Hair follicular keratinocyte (primary cell): ENCODE measurements around the gene SUDS3. TPM values are rescaled to one million over a fixed set of nuclear protein-coding genes. Genes with fewer than 3 reads are reported as not detected.

Experiments
- total RNA-seq: library from RNA; depleted of rRNA; stranded (reverse); fragments of >200 nt; gene quantifications from 2 replicates; pipeline ENCODE4 v1.2.3, GENCODE V29; 2015

Gene SUDS3
- total RNA-seq, result 25.5 and 31.2 TPM in 2 replicates

DNA sequence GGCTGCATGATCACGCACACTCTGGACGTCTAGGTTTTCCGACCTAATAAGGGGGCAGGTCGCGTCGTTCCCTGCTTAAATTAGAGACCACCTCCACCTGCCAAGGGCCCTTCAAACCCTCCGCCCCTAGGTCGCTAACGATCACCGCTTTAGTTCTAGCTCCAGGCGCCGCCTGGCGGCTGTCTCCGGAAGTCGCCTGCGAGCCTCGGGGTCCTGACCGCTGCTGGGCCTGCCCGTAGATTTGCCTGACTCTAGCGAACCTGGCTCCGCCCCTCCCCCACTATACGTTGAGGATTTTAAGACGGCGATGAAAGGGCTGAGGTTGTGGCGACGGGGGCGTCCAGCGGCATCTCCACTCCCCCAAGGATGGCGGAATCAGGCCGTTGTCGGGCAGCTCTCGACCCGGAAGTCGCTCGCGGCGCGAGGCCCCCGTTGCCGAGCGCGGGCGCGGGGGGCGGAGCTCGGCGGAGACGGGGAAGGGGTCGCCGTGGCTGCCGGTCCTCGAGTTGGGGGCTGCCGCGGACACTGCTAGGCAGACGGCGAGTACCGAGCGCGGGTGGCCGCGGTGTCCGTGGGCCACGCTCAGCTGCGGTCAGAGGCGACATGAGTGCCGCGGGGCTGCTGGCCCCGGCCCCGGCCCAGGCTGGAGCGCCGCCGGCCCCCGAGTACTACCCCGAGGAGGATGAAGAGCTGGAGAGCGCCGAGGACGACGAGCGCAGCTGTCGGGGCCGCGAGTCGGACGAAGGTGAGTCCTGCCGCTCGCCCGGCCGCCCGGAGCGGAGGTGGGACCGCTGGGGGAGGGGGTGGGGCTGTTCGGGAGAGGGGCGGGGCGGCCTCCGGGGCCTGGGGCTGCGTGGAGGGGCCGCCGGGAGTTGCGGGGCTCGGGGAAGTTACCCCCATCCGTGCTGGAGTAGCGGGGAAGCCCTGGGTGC, at the start of gene SUDS3:
Gene SUDS3 (plus strand): TSS at position 467 of the 932 bp plus-strand sequence. CDS start 137 bp downstream, at position 604.

GRCh38 chr12:118372541-118373495, 3.5 kb upstream of the SUDS3 start, which contains the start of gene TAOK3:
TAOK3 (minus strand) TSS chr12:118372907; CDS start chr12:118255567, 117,340 bp downstream.

Other genes starting within 250 kb of the SUDS3 start
- 279 and 285 TPM in 2 replicates for gene PEBP1, start 240.4 kb upstream of the SUDS3 start, total RNA-seq
- 16.7 and 24.3 TPM in 2 replicates for gene TAOK3, start 3.6 kb upstream of the SUDS3 start, total RNA-seq